PC-3 (cell line): Measurements from ENCODE around the gene DTNBP1. TPM values are rescaled to one million over a fixed set of nuclear protein-coding genes. Genes with fewer than 3 reads are reported as not detected.

Source experiments
- ATAC-seq: fragments of 200-7000 bp; cut with Tn5 transposase; 2 replicates; pipeline ENCODE4 v1.9.1; 2020; ENCODE audit warnings: mild to moderate bottlenecking, moderate library complexity
- BruUV-seq: library from RNA; stranded (reverse); fragments of 400-500 nt; replicated peaks from 2 replicates; lab custom pipeline; 2021; lab: Mats Ljungman, UMichigan
- CTCF ChIA-PET: fragments of 300-600 bp; sonication (Branson Sonifier 250); formaldehyde crosslinking; loops from one replicate; lab custom pipeline; 2022; ENCODE audit warnings: antibody characterized with exemption; lab: Charles Lee
- POLR2A ChIA-PET: fragments of 300-600 bp; sonication (Branson Sonifier 250); formaldehyde crosslinking; loops from one replicate; lab custom pipeline; 2022; ENCODE audit warnings: antibody characterized with exemption; ENCODE audit not compliant: unreplicated experiment; lab: Charles Lee
- DNase-seq: peaks from one replicate; pipeline ENCODE4 v3.0.0-alpha.2; 2015
- H2AFZ ChIP-seq: fragments of 300-600 bp; sonication (generic); 2 replicates; pipeline ENCODE4 v1.6.0; 2016; ENCODE audit warnings: antibody characterized with exemption, low read length
- H3F3A ChIP-seq: fragments of 300-600 bp; sonication (generic); one replicate; pipeline ENCODE4 v1.6.0; 2017; ENCODE audit warnings: antibody characterized with exemption, low read length, control low read depth, mild to moderate bottlenecking; ENCODE audit not compliant: unreplicated experiment
- H3K27ac ChIP-seq: fragments of 300-600 bp; sonication (generic); 2 replicates; pipeline ENCODE4 v1.5.1; 2016; ENCODE audit warnings: mild to moderate bottlenecking, low read length
- H3K27me3 ChIP-seq: fragments of 300-600 bp; sonication (generic); 2 replicates; pipeline ENCODE4 v1.6.1; 2016; ENCODE audit warnings: low read length, mixed read lengths
- H3K36me3 ChIP-seq: fragments of 300-600 bp; sonication (generic); 2 replicates; pipeline ENCODE4 v1.6.1; 2016; ENCODE audit warnings: low read depth, mixed run types, low read length, mixed read lengths
- H3K4me1 ChIP-seq: fragments of 300-600 bp; sonication (generic); 2 replicates; pipeline ENCODE4 v1.5.1; 2016; ENCODE audit warnings: low read length; ENCODE audit not compliant: insufficient read depth
- H3K4me2 ChIP-seq: fragments of 300-600 bp; sonication (generic); 2 replicates; pipeline ENCODE4 v1.6.0; 2016; ENCODE audit warnings: low read length
- H3K4me3 ChIP-seq: fragments of 300-600 bp; sonication (generic); 2 replicates; pipeline ENCODE4 v1.5.1; 2016; ENCODE audit warnings: mild to moderate bottlenecking, low read length, mixed read lengths
- H3K79me2 ChIP-seq: fragments of 300-600 bp; sonication (generic); 2 replicates; pipeline ENCODE4 v1.6.1; 2017; ENCODE audit warnings: low read length, mixed read lengths
- H3K9ac ChIP-seq: fragments of 300-600 bp; sonication (generic); 2 replicates; pipeline ENCODE4 v1.6.0; 2016; ENCODE audit warnings: mild to moderate bottlenecking, low read length
- H3K9me2 ChIP-seq: fragments of 300-600 bp; sonication (generic); replicated peaks from 2 replicates; pipeline ENCODE4 v1.6.1; 2016; ENCODE audit warnings: mixed run types, low read length, mixed read lengths
- H3K9me3 ChIP-seq: fragments of 300-600 bp; sonication (generic); 2 replicates; pipeline ENCODE4 v1.6.1; 2016; ENCODE audit warnings: low read length, mixed read lengths
- H4K20me1 ChIP-seq: fragments of 300-600 bp; sonication (generic); 2 replicates; pipeline ENCODE4 v1.6.1; 2016; ENCODE audit warnings: low read length, mixed read lengths
- CTCF ChIP-seq: fragments of 300-600 bp; sonication (generic); conservative IDR thresholded peaks from 2 replicates; pipeline ENCODE4 v1.5.1; 2017; ENCODE audit warnings: antibody characterized with exemption, low read depth, mild to moderate bottlenecking, low read length
- EZH2 ChIP-seq: fragments of 300-600 bp; sonication (generic); IDR thresholded peaks from one replicate; pipeline ENCODE4 v1.6.1; 2017; ENCODE audit warnings: antibody characterized with exemption, mild to moderate bottlenecking, low read length; ENCODE audit not compliant: unreplicated experiment
- EZH2phosphoT487 ChIP-seq: fragments of 300-600 bp; sonication (generic); IDR thresholded peaks from 2 replicates; pipeline ENCODE4 v1.6.1; 2018; ENCODE audit warnings: mild to moderate bottlenecking, antibody characterized with exemption, low read length, borderline replicate concordance
- intact Hi-C: fragments of 100-400 bp; cut with micrococcal nuclease; formaldehyde crosslinking; loops from 2 replicates; pipeline ENCODE4 v1.9.0; 2023
- total RNA-seq: library from RNA; depleted of rRNA; stranded (reverse); fragments of >200 nt; gene quantifications from 2 replicates; pipeline ENCODE4 v1.2.3, GENCODE V29; 2014

The DTNBP1 gene
- total RNA-seq, 1 experiment from 2014 or later, result 7.9 TPM

DNA sequence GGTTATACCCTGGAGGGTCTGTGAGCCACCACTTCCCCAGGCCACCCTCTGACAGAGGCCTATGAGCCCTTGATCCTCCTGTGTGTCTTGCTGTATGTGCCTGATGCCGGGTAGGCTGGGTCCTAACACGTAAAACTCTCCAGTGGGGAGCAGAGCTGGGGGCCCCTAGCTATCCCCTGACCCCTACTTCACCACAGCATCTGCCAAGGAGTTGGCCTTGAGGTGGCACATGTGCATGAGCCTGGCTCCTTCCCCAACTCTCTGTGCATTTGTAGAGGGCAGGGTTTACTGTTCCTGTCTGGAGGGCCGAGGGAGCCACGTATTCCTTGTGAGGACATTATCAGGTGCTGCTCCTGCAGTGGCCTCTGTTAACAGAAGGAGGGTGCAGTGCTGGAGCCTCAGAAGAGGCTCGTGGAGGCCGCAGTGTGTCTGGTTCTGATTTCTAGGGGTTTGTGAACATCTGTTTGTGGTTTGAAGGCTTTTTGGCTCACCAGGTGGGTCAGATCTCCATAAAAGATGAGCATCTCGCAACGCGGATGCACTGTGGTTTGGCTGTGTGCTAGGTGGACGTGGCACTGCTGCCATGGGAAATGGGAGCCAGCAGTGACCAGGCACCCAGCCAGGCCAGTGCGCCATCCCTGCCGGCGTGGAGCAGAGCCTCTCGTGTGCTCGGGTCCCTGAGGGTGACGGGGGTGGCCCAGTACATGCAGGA is 152.1 kb downstream of the DTNBP1 start:
- peaks cover 12% of the 10 kb centered on the region for H3K36me3 ChIP-seq

DNA sequence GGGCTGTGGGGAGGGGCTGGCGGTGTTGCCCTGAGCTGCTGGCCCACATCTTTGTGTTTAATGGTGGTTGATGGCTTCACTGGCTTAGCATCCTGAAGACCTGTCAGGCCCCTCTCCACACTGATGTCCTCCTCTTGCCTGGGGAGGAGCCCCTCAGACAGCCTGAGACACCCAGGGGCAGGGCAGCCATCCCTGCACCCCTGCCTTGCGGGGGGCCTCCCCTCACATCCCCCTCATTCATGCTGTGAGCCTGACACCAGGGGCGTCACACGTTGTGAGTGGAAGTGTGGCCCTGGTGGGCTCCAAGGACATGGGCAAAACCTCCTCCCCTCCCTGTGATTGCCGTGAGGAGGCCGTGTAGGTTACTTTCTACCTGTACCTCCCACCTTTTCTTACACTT is 152.7 kb downstream of the DTNBP1 start:
- ATAC-seq (no peak), DNase-seq (no peak)
- Histone ChIP-seq H3K27ac (no peak overlapping the region), H3K4me2 (no peak overlapping the region), H3F3A (no peaks in the 10 kb centered on the region), H3K79me2 (peaks cover 17% of the 10 kb centered on the region), H2AFZ (no peak overlapping the region), H3K9ac (no peak overlapping the region), H3K27me3 (no peaks in the 10 kb centered on the region), H3K4me1 (peaks cover 7% of the 10 kb centered on the region), H3K9me2 (no peaks in the 10 kb centered on the region), H3K4me3 (no peak overlapping the region), H3K36me3 (peaks cover 12% of the 10 kb centered on the region), H4K20me1 (peaks cover 12% of the 10 kb centered on the region; the same call in 1 of the 2 replicates), H3K9me3 (no peaks in the 10 kb centered on the region)
- CTCF ChIA-PET, result no interaction called here
- intact Hi-C loops, result no loop called here
- no TSS peak for BruUV-seq
- POLR2A ChIA-PET, result no interaction called here
- TF ChIP-seq CTCF, result no peak
- TF ChIP-seq EZH2phosphoT487, result no peak
- no peak for TF ChIP-seq EZH2

More for the DNA sequence above, 152.1 kb downstream of the DTNBP1 start:
- TF ChIP-seq EZH2phosphoT487 (no peak), EZH2 (no peak), CTCF (no peak)
- H3F3A ChIP-seq, result no peaks in the 10 kb centered on the region
- H3K79me2 ChIP-seq, result peaks cover 14% of the 10 kb centered on the region
- H3K9me2 ChIP-seq, result no peaks in the 10 kb centered on the region
- no peak for ATAC-seq
- peaks cover 1% of the 10 kb centered on the region for H3K4me1 ChIP-seq
- H3K27ac ChIP-seq, result no peak overlapping the region
- H3K27me3 ChIP-seq, result no peaks in the 10 kb centered on the region
- H2AFZ ChIP-seq, result no peak overlapping the region
- no peaks in the 10 kb centered on the region for H3K9me3 ChIP-seq
- no TSS peak for BruUV-seq
- ChIA-PET CTCF (no interaction called here), POLR2A (no interaction called here)
- H4K20me1 ChIP-seq, result peaks cover 7% of the 10 kb centered on the region; the same call in 1 of the 2 replicates
- intact Hi-C loops, result no loop called here
- no peak overlapping the region for H3K4me2 ChIP-seq
- no peak for DNase-seq
- no peak overlapping the region for H3K4me3 ChIP-seq
- H3K9ac ChIP-seq, result no peak overlapping the region

GRCh38 chr6:15509335-15509933 is 153.4 kb downstream of the DTNBP1 start:
- no peaks in the 10 kb centered on the region for H3K9me2 ChIP-seq
- ChIA-PET POLR2A (no interaction called here), CTCF (no interaction called here)
- DNase-seq (no peak), ATAC-seq (no peak)
- H4K20me1 ChIP-seq, result peaks cover 12% of the 10 kb centered on the region; the same call in 1 of the 2 replicates
- H3K27ac ChIP-seq, result no peak overlapping the region
- no peaks in the 10 kb centered on the region for H3K27me3 ChIP-seq
- peaks cover 10% of the 10 kb centered on the region for H3K4me1 ChIP-seq
- H3K9me3 ChIP-seq, result no peaks in the 10 kb centered on the region
- no peaks in the 10 kb centered on the region for H3F3A ChIP-seq
- H3K36me3 ChIP-seq, result peaks cover 12% of the 10 kb centered on the region
- peaks cover 17% of the 10 kb centered on the region for H3K79me2 ChIP-seq
- TF ChIP-seq CTCF (no peak), EZH2phosphoT487 (no peak), EZH2 (no peak)
- intact Hi-C loops, result loop anchor here (5.0 kb wide), 1 partner anchor 113 kb away; no protein-coding TSS in a partner anchor
- no TSS peak for BruUV-seq
- H2AFZ ChIP-seq, result no peak overlapping the region
- H3K9ac ChIP-seq, result no peak overlapping the region
- no peak overlapping the region for H3K4me2 ChIP-seq
- no peak overlapping the region for H3K4me3 ChIP-seq
